ENCODE measurements around the gene KHDC1. TPM values are rescaled to one million over a fixed set of nuclear protein-coding genes. Genes with fewer than 3 reads are reported as not detected.
A peak's percentile ranks its signal among the peaks of the same experiment; 100 is the strongest.

The KHDC1 gene
- total RNA-seq, 1 experiment from 2014 or later, result 16.2 TPM

- intact Hi-C loops (cut with micrococcal nuclease; ENCODE audit: unreplicated experiment), result no loop called here
- CTCF ChIA-PET, result no interaction called here
- H3K9me3 ChIP-seq (ENCODE audit: insufficient read depth, low read depth), result no peaks in the 10 kb centered on the region
- no peaks in the 10 kb centered on the region for H3K27me3 ChIP-seq (ENCODE audit: insufficient read depth, low read depth)
- H3K4me1 ChIP-seq (replicated peaks; ENCODE audit: insufficient read depth), result no peaks in the 10 kb centered on the region
- H3K4me2 ChIP-seq, result no peak overlapping the region
- no peaks in the 10 kb centered on the region for H3K9me2 ChIP-seq (ENCODE audit: insufficient read depth)
- DNase-seq, result no peak
- no peaks in the 10 kb centered on the region for H3K79me2 ChIP-seq (ENCODE audit: low read depth)
- no peak overlapping the region for H3K4me3 ChIP-seq
- 0 out of 2 replicates have a peak, but pooled peaks cover 5% of the 10 kb centered on the region for H3K36me3 ChIP-seq (ENCODE audit: low read depth)
- POLR2A ChIA-PET (ENCODE audit: unreplicated experiment), result no interaction called here
- no peak overlapping the region for H2AFZ ChIP-seq
- BruUV-seq (replicated peaks), result no TSS peak
- H3F3A ChIP-seq (ENCODE audit: insufficient read depth, low read depth), result peaks cover 4% of the 10 kb centered on the region; the same call in 1 of the 2 replicates
- H3K27ac ChIP-seq, result no peak overlapping the region
- peaks cover 6% of the 10 kb centered on the region; the same call in 1 of the 2 replicates for H4K20me1 ChIP-seq (ENCODE audit: insufficient read depth)
- TF ChIP-seq EZH2 (IDR thresholded peaks at IDR 0.05; ENCODE audit: low read depth) (no peak), CTCF (conservative IDR thresholded peaks at IDR 0.05) (no peak)
These were observed 27.4 kb upstream of the KHDC1 start for GRCh38 chr6:73290435-73290834.

DNA sequence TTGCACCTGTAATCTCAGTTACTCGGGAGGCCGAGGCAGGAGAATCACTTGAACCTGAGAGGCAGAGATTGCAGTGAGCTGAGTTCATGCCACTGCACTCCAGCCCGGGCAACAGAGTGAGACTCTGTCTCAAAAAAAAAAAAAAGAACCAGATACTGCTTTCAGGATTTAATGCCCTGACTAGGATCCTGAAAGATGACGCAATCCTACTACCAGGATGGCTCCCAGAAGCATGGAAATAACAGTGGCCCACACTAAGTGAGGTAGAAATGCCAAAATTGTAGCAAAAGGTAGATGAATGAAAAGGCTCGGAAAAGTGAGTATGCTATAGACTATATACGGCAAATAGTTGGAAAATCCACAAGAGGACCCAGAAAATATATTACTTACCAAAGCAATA is 23.8 kb upstream of the KHDC1 start:
- H3K27ac ChIP-seq, result no peak overlapping the region
- H3K4me3 ChIP-seq, result no peak overlapping the region
- H4K20me1 ChIP-seq (ENCODE audit: insufficient read depth), result peaks cover 6% of the 10 kb centered on the region; the same call in 1 of the 2 replicates
- no peaks in the 10 kb centered on the region for H3K27me3 ChIP-seq (ENCODE audit: insufficient read depth, low read depth)
- no peaks in the 10 kb centered on the region for H3K79me2 ChIP-seq (ENCODE audit: low read depth)
- ChIA-PET CTCF (no interaction called here), POLR2A (ENCODE audit: unreplicated experiment) (no interaction called here)
- TF ChIP-seq EZH2 (IDR thresholded peaks at IDR 0.05; ENCODE audit: low read depth), result no peak
- TF ChIP-seq CTCF (conservative IDR thresholded peaks at IDR 0.05), result no peak
- H3K9me3 ChIP-seq (ENCODE audit: insufficient read depth, low read depth), result no peaks in the 10 kb centered on the region
- no peak overlapping the region for H2AFZ ChIP-seq
- intact Hi-C loops (cut with micrococcal nuclease; ENCODE audit: unreplicated experiment), result loop anchor here (5.0 to 10.0 kb wide), 3 partner anchors 101 to 446 kb away; partner anchors contain the start of gene SLC17A5
- H3F3A ChIP-seq (ENCODE audit: insufficient read depth, low read depth), result peaks cover 4% of the 10 kb centered on the region; the same call in 1 of the 2 replicates
- H3K9me2 ChIP-seq (ENCODE audit: insufficient read depth), result no peaks in the 10 kb centered on the region
- H3K4me2 ChIP-seq, result no peak overlapping the region
- no TSS peak for BruUV-seq (replicated peaks)
- 0 out of 2 replicates have a peak, but pooled peaks cover 5% of the 10 kb centered on the region for H3K36me3 ChIP-seq (ENCODE audit: low read depth)
- H3K4me1 ChIP-seq (replicated peaks; ENCODE audit: insufficient read depth), result no peaks in the 10 kb centered on the region
- DNase-seq, result no peak

DNA sequence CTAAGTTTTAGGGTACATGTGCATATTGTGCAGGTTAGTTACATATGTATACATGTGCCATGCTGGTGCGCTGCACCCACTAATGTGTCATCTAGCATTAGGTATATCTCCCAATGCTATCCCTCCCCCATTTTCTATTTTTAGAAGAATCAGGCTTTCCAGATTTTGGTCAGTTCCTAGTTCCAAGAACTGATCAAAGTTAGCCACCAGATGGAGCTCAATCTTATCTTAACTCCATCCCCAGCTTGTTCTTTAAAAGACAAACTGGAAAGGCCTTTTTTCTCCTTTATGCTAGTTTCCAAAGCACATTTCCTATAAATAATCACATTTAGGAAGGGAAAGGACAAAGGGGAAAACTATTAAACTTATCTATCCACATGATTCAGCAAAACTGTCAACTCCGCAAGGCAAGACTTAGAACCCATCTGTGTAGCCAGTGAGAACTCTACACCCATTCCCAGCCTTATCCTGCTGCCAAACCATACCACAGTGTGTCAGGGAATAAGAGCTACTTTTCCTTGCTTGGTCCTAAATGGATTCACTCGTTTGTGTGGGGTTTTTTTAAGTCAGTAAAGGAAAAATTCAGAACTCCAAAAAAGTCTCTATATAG is 22.8 kb upstream of the KHDC1 start:
- no peaks in the 10 kb centered on the region for H3K9me2 ChIP-seq (ENCODE audit: insufficient read depth)
- no peaks in the 10 kb centered on the region for H3K27me3 ChIP-seq (ENCODE audit: insufficient read depth, low read depth)
- BruUV-seq (replicated peaks), result no TSS peak
- intact Hi-C loops (cut with micrococcal nuclease; ENCODE audit: unreplicated experiment), result loop anchor here (2.0 to 10.0 kb wide), 4 partner anchors 41 to 447 kb away; partner anchors contain the start of gene SLC17A5
- TF ChIP-seq CTCF (conservative IDR thresholded peaks at IDR 0.05) (peak; percentile 66), EZH2 (IDR thresholded peaks at IDR 0.05; ENCODE audit: low read depth) (no peak)
- H3K36me3 ChIP-seq (ENCODE audit: low read depth), result no peaks in the 10 kb centered on the region
- H3K4me1 ChIP-seq (replicated peaks; ENCODE audit: insufficient read depth), result no peaks in the 10 kb centered on the region
- POLR2A ChIA-PET (ENCODE audit: unreplicated experiment), result interaction anchor here (0.6 to 0.7 kb wide), 3 partner anchors 48 to 177 kb away, joined by 3 to 15 read pairs (median 5); no protein-coding TSS in a partner anchor
- CTCF ChIA-PET, result interaction anchor here (0.6 to 1.6 kb wide), 6 partner anchors 24 to 367 kb away, joined by 3 to 13 read pairs (median 5); no protein-coding TSS in a partner anchor
- no peak overlapping the region for H3K27ac ChIP-seq
- no peaks in the 10 kb centered on the region for H3K9me3 ChIP-seq (ENCODE audit: insufficient read depth, low read depth)
- peaks cover 6% of the 10 kb centered on the region; the same call in 1 of the 2 replicates for H4K20me1 ChIP-seq (ENCODE audit: insufficient read depth)
- DNase-seq, result peak in 1 of 2 experiments; percentile 43
- H3F3A ChIP-seq (ENCODE audit: insufficient read depth, low read depth), result peaks cover 4% of the 10 kb centered on the region; the same call in 1 of the 2 replicates
- H3K79me2 ChIP-seq (ENCODE audit: low read depth), result no peaks in the 10 kb centered on the region
- no peak overlapping the region for H3K4me2 ChIP-seq
- no peak overlapping the region for H3K4me3 ChIP-seq
- H2AFZ ChIP-seq, result no peak overlapping the region
